NCI-H187 (cell line): ENCODE measurements around the gene ODF4.
"Not testable (repeated sequence)": the region's sequence is repeated elsewhere in the genome, so short reads cannot be mapped to it uniquely, and the experiment has no call there.

ENCODE experiments used
- DNase-seq, 2 experiments: peaks; one replicate each; lab custom pipeline; 2025; lab: John Stamatoyannopoulos, UW

The ODF4 gene

DNA sequence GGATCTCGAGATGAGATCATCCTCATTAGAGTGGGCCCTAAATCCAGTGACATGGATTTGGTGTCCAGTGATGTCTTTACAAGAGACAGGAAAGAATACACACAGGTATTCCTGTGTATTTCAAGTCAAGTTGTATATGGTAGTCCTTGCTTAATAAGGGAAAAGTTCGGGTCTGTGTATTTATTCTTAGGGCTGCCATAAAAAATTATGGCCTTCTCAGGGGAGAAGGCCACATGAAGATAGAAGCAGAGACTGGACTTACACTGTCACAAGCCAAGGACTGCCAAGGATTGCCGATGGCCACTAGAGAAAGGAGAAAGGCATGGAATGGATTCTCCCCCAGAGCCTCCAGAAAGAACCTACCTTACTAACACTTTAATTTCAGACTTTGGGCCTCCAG lies 28.6 kb downstream of the ODF4 start:
- DNase-seq, result no peak

DNA sequence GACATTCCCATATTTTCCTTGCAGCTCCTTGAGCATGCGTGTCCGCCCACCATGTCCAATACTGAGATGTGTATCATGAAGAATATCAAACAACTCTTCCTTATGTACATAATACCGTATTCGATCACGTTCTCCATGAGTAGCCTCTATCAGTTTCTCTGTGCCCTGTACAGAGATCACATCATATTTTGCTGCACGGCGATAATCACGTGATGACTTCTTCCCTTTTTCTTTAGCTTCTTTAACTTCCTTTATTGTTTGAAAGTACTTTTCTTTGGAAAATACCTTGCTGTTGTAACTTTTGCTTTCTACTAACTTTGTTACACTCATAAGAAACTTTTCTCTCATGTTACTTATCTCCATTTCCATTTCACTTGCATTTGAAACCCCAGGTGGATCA lies 30.3 kb downstream of the ODF4 start:
- DNase-seq, result no peak

DNA sequence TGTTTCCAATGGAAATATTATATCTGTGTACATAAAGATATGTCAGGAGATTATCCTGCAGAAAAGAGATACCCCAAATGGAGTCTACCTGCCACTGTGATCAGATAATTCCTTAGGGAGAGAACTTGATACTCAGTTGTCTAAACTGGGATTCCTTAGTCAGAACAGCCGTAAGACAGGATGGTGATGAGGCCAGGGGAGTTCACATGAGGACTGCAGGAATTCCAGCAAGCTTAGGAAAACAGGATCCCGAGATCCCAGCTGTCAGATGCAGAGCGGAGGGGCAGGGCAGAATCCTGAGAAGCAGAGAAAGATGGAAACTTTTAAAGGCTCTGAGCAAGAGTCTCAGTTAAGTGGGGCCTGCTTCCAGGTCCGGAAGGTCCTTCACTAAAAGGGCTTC lies 32.1 kb downstream of the ODF4 start:
- DNase-seq, result no peak

DNA sequence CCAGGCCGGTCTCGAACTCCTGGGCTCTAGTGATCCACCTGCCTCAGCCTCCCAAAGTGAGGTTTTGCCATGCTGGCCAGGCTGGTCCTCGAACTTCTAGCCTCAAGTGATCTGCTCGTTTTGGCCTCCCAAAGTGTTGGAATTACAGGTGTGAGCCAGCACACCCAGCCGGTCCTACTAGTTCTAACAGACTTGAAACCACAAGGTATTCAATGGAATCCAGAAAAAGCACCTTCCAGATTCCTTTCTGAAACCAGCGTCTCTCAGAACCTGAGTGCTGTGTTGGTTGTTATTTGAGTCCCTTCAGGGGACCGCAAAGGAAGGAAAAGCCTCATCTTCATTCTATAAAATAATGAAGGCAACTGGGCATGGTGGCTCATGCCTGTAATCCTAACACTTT lies 32.8 kb downstream of the ODF4 start:
- DNase-seq, result no peak

DNA sequence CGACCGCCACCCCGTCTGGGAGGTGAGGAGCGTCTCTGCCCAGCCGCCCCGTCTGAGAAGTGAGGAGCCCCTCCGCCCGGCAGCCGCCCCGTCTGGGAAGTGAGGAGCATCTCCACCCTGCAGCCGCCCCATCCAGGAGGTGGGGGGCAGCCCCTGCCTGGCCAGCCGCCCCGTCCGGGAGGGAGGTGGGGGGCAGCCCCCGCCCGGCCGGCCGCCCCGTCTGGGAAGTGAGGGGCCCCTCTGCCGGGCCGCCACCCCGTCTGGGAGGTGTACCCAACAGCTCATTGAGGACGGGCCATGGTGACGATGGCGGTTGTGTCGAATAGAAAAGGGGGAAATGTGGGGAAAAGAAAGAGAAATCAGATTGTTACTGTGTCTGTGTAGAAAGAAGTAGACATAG lies 34.2 kb downstream of the ODF4 start:
- not testable (repeated sequence) for DNase-seq

DNA sequence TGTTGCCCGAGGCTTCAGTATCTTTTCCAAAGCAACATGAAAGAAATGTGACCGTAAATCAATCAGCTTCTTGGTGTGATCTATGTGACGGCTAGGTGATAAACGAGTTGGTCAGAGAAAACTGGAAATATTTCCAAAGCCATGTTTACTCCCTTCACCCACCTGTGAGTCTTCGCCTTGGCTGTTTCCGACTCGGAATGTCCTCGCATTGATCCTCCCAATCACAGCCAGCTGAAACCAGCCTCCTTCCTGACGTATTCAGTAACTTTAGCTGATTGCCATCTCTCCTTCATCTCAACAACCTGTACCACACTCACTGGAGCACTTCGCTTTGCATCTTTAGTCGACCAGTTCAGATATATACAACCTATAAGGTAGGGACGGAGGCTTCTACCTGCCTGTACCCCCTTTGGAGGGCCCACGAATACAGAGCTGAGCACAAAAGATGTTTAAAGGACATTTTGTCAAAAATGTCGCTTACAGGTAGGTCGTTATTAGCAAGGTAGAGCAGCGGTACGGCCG lies 36.2 kb downstream of the ODF4 start:
- peak in 1 of 2 experiments; percentile 4 for DNase-seq

DNA sequence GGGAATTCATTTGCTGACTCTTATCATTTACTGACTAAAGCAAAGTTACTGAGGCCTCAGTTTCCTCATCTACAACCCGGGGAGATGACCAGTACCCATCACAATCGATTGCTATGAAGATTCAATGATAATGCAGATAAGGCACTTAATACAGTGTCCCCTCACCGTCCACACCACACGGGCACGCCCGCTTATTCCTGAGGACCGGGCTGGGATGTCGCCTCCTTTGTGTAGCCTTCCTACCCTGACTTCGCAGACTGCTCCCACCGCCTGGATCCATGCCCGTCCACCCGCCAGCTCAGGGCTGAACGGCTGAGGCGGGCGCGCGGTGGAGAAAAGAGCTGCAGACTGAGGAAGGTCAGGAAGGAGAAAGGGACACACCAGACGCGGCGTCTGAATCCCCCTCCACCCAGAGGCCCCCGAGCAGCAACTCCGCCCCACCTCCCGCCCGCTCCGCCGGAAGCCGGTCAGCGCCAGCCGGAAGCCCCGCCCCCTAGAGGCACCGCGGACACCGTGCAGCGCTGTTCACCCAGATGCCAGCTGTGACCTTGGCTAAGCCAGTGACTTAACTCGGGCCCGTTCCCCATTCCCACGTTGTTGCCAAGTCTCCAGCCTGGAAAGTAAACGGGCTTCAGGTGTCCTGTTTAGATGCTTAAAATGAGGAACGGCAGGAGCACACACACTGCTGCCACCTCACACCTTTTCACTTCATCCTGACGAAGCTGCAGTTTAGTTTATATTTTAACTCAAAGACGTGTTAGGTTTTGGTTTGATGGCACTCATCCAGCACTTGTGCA lies 36.8 kb downstream of the ODF4 start, which contains the start of gene KRABD2:
KRABD2 (minus strand) TSS at position 434 of the 797 bp plus-strand sequence.
- peak; percentile 35 to 65 for DNase-seq

DNA sequence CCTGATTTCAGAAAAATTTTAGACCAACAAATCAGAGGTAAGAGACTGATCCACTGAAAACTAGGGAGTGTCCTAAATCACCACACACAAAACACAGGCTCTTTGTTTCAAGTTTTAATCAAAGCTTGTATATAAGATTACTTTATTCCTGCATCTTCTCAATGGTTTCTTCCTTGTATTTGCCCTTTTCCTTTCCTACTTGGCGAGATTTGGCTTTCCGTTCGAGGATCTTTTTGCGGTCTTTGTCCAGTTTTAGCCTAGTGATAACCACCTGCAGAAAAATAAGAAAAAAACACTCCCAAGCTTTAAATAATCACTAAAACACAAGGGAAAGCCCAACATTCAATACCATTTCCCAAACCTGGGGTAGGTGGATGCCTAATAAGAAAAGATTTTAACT lies 37.8 kb downstream of the ODF4 start:
- DNase-seq, result no peak

DNA sequence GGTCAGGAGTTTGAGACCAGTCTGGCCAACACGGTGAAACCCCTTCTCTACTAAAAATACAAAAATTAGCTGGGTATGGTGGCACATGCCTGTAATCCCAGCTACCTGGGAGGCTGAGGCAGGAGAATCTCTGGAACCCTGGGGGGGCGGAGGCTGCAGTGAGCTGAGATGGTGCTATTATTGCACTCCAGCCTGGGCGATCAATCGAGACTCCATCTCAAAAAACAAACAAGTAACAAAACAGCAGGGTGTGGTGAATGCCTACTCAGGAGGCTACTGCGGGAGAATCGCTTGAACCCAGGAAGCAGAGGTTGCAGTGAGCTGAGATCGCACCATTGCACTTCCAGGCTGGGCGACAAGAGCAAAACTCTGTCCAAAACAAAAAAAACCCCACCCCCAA lies 38.5 kb downstream of the ODF4 start:
- DNase-seq, result not testable (repeated sequence)

DNA sequence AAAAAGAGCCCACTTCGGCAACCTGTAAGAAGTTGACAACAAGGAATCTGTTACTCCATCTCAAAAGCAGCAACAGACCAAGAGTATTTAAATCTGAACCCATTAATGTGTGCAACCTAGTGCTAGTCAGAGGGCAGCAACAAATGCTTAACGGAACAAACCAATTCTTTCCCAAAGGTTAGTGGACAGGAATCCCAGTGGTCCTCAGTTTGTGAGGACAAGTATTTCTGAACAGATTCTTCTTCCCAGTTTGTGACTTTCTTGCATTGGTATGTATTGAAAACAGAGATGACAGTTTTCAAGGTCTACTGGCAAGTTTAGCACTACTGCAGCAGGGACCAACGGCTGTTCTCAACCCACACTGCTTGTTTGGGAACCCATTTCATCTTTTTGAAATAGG lies 40.4 kb downstream of the ODF4 start:
- DNase-seq, result no peak

DNA sequence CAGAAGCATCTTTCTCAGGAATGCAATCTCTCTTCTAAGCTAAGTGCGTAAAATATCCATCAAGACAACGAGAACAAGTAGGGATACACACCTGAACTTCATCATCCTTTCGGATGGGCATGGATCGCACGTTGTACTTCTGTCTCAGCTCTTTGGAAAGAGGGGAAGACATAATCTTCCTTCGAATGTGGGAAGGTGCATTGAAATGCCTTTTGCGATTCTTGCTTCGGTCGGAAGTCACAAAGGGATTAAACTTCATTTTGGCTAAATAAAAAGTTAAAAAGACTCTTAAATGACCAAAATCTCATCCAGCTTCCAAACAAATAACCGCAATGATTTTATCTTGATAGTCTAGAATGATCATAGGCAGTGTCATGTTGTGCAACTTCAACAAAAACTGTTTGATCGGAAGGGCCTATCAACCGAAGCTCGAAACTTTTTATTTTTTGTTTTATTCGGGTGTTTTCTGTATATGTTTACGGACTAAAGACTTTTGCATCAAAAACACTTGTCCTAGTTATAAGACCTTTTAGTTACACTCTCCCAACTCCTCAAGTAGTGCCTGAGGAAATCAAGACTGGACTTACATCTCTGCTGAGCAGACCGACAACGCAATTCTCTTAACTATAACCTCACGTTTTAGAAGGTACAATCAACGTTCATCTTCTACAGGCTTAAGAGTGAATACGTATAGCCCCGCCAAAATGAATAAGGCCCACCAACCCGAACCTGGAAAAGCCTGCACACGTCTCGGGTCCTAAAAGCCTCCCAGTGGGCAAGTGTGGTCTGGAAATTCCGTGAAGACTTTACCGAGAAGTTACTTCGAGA lies 42.6 kb downstream of the ODF4 start:
- DNase-seq, result no peak

DNA sequence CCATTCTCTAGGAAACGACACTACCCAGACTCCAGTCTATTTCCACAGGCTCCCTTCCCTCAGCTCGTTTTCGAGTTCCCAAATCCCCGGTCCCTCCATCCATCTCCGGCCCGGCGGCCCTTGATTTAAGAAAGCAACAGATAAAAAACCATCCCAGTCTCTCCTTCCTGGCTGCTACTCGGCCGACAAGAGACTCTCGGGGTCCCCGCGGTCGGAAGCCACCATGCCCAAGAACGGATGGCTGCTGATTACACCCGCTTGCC lies 43.2 kb downstream of the ODF4 start:
- no peak for DNase-seq

DNA sequence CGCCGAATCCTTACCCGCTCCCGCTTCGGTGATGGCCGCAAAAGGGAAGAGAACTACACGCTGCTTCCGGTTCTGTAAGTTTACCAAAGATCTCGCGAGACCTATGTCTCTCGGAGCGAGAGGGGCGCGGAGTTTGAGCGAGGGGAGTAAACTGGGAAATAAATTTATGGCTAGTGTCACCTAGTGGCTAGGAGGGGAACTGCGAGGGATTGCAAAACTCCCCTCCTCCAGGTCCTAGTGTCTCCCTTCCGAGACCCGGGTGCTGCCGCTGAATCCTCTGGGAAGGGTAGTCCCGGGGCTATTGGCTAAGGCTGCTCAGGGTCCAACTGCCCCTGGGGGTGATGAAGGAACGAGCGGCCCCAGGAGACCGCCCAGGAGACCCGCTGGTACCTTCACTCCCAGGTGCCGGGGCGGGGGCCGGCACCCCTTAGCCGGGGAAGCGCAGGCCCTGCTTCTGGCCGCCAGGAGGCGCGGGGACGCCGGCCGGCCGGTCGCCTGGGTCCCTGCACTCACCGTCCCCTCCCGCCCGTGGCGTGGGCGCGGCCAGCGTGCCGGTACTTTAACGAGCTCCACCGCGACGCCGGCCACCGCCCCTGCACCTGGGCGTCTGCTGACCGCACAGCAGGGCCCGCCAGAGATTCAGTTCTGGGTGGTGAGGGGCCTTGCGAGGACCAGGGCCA lies 43.6 kb downstream of the ODF4 start, which contains the start of gene RPL26:
RPL26 (minus strand) TSS at position 51 of the 680 bp plus-strand sequence. CDS start 883 bp downstream, outside the sequence.
- peak; percentile 88 to 91 for DNase-seq

DNA sequence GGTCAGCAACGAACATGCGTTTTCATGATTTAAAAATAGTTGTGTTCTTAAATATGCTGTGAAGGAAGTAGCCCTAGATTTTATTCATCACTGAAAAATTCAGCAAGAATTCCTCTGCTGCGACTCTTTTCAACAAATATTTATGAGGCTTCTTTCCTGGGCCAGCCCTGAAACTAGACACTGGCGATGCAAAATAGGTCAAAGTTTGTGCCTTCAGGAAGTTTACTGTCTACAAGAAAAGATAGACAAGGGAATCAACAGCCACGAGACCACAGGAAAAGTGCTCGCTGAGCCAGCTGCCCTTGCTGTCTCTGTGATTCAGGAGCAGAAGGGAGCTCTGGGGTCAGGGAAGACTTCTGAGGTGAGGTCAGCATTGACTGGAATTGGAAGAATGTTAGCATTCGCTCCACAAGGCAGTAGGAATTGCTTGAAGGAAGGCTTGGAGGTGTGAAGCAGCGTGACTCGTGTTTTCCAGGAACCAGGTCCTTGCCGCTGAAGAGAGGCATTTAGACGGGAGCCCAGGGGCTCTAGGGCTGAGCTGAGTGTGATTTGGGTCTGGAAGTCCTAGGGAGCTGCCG lies 45.2 kb downstream of the ODF4 start:
- no peak for DNase-seq

DNA sequence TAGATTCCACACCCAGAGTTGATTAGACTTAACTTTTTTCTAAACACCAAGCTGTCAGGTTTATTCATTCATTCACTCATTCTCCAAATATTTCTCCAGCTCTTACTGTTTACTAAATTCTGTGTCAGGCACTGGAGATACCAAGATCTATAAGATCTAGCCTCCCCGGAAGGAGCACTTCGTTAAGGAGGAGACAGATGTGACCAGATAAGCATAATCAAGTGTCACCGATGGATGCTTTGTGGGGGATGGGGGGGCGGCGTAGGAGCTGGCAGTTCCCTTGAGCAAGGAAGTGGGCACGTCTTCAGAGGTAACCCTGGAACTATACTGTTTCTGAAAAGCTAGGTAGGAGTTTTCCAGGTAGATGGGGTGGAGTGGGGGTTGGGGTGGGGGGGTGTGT lies 47.2 kb downstream of the ODF4 start:
- no peak for DNase-seq

DNA sequence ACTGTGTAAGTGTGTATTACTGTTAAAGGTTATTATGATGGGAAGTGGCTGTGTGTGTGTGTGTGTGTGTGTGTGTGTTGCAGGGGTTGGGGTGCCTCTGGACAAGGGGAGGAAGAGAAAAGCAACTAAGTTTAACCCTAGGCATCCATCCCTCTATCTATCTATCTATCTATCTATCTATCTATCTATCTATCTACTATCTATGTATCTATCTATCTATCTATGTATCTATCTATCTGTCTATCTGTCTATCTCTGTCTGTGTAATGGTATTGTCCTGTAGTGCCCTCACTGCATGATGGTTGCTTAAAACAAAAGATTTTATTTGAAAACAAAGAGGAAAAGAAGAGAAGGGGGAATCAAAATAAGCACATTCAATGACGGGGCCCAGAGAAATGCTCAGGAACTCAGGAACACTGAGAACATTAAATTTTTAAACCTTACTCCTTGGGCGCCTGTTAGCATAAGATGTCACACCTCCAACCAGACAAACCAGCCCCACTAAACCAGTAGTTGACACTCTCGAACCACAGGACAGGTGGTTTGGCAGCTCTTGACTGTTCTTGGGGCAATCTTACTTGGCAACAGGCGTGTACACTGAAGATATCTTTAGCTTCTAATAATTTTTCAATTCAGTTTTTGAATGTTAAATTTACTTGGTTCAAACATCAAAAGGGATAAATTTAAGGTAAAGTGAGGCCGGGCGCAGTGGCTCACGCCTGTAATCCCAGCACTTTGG lies 48.4 kb downstream of the ODF4 start:
- DNase-seq, result no peak

DNA sequence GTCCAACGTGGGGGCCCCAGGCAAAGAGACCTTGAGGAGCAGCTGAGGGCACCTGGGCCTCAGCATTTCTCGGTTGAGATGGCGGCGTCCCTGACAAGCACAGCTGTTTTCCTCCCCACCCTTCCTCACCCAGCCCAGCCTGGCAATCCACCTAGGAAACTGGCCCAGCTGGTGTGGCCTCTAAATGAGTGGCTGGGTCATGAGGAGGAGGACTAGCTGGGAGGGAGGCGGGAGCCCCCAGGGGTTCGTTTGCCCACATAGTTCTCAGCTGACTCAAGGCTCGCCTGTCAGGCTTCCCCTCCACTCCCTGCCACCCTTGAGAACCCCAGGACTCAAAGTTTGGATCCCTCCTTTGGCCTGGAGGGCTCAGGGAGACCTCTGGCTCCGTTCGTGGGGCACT lies 52.1 kb downstream of the ODF4 start:
- DNase-seq, result no peak

DNA sequence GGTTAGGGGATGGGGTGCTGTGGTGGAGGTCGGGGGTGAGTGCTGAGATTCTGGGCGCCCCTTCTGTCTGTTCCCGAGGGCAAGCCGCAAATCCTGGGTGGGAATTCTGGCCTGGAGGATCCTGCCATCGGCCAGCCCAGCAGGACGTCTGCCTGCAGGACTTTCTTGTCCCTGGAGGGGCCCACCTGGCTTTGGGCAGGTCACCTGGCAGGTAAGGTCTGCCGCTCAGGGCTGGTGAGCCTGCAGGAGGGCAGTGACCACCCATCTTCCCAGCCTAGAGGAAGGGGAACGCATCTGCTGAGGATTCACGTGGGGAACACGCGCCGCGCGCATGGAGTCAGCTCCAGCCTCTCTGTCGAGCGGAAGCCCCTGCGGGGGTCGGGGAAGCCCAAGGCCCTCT lies 52.6 kb downstream of the ODF4 start:
- DNase-seq, result no peak

DNA sequence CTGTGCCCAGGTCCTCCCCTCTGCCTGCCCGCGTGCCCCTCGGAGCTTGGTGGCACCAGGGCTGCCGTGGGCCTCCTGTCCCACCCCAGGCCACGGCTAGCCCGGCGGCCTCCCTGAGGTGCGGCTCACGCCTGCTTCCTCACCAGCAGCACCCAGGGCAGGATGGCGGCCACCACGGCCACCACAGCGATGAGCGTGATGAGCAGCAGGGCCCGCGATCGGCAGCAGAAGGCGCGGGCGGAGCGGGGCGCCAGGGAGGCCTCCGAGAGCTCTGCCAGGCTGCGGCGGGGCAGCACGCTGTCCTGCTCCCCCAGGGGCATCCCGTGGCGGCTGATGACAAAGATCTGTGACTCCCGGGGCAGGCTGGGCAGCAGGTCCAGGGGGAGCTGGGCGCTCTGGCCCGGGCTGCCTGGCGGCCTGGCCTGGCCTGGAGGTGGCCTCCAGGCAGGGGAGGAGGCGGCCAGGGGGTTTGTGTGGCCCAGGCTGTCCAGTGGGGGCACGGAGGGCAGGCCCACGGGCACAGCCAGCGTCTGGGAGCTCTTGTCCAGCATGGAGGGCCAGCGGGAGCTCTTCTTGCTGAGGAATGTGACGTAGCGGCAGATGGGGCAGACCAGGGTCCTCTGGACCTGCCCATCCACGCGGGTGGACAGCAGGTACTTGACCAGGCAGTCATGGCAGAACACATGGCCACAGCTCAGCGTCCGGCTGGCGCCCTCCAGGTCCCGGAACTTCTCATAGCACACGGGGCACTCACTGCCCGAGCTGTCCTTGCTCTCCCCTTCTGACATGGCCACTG lies 53.2 kb downstream of the ODF4 start:
- DNase-seq, result no peak

DNA sequence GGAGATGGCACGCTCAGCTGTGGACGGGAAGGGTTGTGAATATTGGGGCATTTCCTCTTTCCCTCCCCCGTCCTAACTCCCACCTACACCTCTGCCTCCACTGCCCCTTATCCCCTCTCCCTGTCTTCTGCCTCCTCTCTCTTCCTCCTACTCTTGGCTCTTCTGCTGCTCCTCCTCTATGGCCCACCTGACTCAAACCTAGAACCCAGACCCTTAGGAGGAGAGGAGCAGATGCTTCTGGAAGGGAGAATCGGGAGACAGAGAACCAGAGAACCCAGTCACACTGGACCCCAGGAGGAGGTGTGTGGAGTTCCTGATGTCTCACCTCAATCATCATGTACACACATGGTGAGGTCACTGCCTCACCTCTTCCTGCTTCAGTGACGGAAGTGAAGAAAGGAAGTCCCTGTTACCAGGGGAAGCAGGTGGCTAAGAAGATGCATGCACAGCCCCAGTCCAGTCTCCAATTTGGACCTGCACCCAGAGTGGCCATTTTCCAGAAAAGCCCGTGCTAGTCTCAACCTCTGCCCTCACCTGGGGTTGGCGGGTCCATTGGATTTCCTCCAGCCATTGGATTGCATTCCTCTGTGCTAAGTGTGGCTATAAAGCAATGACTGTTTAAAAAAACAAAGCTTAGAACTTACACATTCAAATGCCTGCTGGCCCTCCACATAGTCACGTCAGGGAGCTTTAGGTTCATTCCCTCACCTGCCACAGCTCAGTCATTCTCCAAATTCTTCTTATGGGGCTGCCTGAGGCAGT lies 54.0 kb downstream of the ODF4 start:
- no peak for DNase-seq
